HTR-8/SVneo (cell line): Measurements from ENCODE around the gene GCK.
A peak's percentile ranks its signal among the peaks of the same experiment; 100 is the strongest.

Experiments used
- DNase-seq: peaks from one replicate; pipeline ENCODE4 v3.0.0; 2011; ENCODE audit warnings: low spot score, mixed read lengths; ENCODE audit not compliant: insufficient read length
- FAIRE-seq: peaks from 2 replicates; lab custom pipeline; 2011; peaks lifted over from hg19 to GRCh38; lab: Jason Lieb, UNC

Gene GCK

DNA sequence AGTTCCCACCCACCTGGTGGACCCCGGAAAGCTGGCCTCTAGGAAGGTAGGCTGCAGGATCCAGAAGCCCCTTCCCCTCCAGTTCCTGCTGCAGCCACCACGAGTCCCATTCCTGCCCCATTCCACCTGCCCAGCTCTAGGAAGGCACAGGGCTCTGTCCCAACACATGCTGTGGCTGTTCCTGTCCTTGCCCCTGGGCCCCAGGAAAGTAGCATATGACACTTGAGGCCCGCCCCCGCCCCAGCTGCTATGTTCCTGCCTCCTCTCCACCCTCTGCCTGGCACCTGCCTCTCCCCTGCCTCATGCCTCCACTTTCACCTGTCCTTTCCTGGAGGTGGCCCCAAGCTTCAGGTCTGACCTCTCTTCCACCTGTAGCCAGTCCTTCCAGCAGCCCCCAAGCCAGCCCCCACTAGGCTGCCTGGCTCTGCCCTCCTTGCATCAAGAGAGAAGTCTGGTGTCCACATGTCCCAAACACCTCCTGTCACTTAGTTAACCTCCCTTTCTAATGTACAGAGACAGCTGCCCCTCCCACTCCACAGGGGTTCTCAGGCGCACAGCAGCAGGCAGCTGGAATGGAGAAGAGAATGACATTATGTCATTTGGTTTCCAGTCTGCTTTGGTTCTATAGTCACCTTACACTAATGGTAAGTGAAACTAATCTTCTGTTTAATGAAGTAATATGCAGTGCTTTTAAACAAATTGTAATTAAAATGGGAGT lies 34.3 kb upstream of the GCK start:
- DNase-seq (no peak), FAIRE-seq (no peak)

DNA sequence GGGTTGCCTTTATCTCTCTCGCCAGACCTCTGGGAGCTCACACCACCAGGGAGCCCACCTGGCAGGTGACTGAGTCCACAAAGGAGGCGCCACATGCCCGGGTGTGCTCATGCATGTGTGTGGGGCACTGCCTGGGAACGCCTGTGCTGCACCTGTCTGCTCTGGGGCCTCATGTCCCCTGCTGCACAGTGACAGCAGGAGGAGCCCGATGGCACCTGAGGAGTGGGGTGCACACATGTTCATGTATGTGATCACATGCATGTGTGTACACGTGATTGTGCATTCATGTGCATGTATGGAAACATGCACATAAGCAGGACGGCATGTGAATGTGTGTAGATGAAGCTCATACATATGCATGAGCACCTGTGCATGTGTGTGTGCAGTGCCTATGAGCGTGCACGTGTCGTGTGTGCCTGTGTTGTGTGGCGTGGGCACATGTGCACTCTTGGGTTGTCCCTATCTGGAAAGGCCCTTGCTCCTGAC lies 33.6 kb upstream of the GCK start:
- FAIRE-seq (peak; percentile 64), DNase-seq (no peak)

DNA sequence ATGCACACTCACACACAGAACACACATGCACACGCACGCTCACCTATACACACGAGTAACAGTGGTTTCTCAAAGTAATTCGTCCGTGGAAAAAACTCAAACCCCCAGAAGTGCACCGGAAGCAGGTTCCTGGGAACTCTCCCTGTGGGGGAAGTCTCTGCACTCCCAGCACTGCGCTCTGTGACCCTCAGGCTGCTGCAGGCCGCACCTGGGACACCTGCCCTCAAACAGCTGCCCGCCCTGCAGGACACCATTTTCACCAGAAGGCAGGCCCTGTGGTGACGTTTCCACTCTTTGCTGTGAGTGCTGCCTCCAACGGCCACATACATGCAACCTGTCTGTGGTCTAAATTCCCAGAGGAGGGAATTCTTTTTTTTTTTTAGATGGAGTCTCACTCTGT lies 32.8 kb upstream of the GCK start:
- DNase-seq = no peak
- no peak for FAIRE-seq

DNA sequence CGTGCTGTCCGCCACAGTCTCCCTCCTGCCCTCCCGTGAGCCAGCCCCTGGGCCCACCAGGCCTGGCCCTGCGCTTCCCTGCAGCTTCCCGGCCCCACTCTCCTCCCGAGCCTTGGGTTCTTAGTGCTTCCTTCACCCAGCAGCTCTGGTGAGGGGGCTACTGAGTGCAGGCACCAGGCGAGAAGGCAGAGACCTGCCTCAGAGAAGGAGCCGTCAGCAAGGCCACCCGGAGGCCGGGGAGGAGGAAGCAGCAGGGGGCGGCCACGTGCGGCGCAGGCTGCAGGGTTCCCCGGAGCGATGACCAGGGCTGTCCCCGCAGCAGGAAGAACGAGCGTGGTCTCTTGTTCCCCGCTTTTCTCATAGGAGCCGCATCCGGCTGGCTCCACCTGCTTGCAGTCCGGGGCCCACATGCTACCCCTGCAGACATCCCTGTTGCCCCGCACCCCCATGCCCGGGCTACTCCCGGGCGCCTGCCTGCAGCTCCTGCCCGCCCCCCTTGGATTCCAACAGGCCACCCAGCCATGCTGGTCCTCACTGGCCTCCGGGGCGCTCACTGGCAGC lies 32.1 kb upstream of the GCK start:
- FAIRE-seq = no peak
- no peak for DNase-seq

DNA sequence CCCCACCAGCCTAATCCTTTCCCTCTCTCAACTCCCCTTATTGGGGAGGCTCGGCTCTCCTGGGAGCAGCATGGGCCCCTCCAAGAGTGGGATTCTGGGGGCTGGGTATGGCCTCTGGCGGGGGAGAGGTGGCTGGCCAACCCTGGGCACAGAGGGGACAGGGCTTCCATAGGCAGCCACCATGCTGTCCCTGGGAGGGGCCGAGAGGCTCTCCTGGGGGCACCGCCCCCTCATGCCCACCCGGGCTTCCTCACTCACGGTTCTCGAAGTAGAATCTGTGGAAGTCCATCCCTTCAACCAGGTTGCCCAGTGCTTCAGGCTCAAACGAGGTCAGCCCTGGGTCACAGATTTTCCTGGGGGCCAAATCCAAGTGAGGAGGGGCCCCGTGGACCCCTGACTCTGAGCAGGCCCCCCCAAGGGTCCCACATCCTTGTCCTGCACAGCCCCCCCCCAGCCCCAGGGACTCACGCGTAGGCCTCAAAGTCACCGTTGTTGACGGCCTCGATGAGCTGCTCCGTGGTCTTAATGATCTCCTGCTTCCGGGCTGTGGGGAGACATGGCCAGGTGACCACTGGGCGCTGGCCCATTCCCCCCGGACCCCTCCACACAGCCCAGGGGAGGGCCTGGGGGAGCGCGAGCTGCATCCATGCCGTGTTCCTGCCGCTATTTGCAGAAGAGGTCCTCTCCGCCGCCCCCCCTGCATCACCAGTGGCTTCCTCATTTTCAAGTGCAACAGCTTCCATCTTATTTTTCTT lies 31.3 kb upstream of the GCK start:
- DNase-seq = no peak

DNA sequence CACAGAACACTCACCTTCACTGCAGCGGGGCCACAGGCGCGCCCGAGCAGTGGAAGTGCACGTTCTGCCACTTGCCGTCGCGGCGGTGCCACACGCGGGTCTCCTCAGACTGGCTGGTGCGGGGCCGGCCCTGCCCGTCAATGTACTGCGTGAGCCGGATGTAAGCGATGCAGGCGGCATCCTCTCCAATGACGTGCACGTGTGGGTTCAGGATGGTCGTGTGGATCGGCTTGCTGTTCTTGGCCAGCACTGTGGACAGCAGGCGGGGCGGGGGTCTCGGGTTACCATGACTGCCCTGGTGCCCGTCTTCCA lies 30.8 kb upstream of the GCK start:
- FAIRE-seq (no peak), DNase-seq (no peak)

More for the DNA sequence above, 31.3 kb upstream of the GCK start:
- FAIRE-seq = no peak

DNA sequence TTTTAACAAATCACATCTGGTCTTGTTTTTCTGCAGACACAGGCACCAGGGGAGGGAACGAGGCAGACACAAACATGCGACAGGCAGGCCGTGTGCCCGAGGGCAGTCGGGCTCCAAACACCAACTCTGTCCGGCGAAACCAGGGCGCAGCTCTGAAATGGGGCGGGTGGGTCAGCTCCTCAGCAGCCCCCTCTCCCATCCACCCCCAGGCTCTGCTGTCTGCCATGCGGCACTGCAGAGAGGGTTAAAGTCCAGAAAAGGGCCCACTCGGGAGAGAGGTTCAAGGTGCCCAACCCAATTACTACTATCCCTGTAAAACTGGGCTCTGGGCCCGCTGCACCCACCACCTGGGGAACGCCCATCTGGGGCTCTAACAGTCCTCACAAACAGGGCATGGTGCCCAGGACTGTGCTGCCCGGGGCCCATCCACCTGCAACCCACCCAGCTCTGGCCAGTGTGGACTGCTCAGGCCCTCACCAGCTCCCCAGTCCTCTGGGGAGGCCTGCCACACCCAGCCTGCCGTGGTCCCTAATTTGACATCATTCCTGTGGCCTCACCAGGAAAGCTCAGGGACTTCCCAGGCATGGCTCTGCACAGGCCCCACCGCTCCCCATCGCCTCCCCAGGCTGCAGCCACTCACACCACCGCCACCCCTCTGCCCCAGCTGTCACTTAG lies 30.3 kb upstream of the GCK start:
- DNase-seq = no peak
- no peak for FAIRE-seq

DNA sequence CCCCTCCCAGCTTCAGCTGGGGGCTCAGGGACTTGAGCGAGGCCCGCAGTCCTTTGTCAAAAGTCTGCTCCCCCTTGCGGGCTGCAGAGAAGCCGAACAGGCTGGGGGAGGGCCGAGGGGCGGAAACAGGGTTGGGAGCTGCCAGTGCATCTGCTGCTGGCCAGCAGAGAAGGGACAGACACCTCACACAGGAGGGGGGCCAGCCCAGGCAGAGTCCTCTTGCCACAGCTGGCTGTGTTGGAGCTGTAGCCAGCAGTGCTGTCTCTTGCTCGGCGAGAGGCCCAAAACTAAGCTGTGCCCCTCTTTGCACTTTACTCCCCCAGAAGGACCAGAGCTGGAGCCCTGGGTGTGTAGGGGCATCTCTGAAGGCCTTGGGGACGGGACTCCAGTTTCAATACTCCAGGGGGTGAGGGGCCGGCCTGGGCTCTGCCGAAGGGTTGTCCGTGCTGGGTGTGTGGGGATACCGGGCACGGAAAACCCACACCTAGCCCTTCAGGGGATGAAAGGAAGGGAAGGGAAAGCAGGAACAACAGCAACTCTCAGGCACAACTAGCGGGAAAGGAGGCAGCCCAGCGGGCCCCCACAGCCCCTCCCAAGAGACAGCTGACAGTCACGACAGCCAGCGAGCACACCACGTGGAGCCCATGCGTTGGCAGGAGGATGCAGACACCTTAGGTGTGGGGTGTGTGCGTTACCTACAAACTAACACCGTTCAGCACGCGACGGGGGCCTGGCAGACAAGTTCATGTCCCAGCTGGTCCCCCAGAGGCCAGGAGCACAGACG lies 29.4 kb upstream of the GCK start:
- no peak for FAIRE-seq
- DNase-seq = no peak

DNA sequence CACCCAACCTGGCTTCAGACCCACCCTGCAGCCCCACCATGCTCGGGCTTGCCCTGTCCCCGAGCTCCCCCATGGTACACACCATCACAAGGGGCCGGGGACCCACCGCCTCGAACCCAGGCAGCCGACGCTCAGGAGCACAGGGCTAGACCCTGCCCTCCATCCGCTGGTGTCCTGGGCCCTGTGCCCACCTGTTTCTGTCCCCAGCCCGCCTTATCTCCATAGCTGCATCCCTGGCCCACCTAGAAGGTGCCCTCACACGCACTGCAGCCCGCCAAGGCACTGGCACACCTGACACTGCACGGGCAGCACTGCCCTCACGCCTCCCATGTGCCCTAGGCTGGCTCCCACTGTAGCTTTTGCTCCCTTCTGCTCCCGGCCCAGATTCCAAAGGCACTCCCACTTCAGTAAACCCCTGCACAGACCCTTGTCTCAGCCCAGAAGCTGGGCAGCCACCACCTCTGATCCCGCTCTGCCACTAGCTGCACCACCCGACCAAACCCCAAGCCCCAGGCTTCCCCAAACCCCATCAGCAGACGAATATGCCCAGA lies 28.7 kb upstream of the GCK start:
- DNase-seq = no peak
- no peak for FAIRE-seq

DNA sequence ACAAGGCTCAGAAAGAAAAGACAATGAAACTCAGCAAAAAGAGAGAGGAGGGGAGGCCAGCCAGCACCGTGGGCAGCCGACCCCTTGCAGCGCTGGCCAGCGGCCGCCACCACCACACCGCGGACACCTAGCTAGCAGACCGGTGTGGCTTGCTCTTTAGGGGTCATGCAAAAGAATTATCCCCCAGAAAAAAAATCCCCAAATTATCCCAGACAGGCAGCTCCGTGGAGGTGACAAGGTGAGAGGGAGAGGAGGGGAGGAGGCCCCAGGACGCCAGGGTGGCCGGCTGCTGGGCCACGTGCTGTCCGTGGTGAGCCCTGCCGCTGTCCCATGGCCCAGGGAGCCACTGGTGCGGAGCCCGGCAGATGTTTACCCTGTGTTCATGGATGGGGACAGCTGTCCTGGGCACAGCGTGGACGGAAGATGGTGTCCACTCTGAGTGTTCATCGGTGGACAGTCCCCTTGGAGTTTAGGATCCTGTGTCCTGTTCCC lies 28.0 kb upstream of the GCK start:
- FAIRE-seq (no peak), DNase-seq (no peak)

DNA sequence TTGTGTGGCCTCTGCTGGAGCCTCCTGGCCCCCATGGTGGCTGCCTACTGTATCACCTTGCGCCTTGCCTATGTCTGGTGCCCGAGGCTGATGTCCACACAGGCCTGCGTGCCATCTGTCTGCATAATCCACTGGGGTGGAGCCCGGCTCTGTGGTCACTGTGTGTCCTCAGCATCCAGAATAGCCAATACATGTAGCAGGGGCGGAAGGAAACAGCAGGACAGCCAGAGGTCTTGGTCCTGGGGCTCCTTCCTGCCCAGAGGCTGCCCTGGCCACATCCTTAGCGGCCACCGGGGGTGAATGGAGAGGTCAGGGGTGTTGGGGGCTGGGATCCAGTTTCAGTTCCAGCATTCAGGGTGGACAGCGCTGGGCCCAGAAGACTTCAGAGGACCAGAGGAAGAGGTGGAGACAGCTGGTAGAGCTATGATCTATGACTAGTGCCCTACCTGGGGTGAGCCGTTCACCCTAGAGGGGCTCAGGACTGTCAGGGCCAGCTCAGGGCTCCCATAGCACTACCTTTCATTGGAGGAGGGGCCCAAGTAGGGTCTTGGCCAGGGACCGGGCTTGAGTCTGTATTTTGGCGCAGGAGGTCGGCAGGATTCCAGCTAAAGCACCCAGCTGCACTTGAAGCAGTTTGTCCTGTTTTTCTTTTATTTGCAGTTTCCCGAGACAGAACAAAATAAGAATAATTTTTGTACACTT lies 27.4 kb upstream of the GCK start:
- no peak for DNase-seq
- FAIRE-seq = no peak

DNA sequence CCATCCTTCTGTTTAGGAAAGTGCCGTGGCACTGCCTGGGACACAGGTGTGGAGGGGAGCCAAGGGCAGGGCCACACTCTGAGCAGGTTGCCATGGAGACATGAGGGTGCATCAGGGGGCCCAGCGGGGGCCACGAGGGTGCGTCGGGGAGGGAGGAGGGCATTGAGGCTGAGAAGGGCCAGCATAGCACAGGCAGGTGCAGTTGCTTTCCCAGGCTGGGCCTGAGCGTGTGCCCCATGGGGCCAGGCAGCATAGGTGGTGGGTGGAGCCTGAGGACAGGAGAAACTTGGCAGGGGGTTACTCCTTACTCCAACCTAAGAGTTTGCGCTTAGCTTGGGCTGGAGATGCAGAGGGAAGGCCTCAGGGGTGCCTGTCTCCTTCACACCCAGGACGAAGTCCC lies 26.8 kb upstream of the GCK start:
- DNase-seq = no peak
- FAIRE-seq = no peak

DNA sequence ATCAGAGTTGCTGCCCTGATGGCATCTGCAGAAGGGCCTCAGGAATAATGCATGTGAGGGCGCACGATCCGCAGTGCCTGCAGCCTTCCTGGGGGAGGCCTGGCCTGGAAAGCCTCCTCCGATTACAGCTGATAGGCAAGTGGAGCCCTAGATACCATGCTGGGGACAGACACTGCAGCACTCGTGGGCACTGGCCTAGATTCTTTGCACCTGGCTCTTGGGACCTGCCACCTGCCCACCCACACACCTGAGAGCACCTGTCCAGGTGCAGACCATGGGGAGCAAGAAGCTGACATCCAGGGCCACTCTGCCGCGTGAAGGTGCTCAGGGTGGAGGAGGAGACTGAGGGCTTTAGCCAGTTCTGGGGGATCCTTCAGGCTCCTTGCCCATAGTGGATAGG lies 26.3 kb upstream of the GCK start:
- FAIRE-seq (no peak), DNase-seq (no peak)

DNA sequence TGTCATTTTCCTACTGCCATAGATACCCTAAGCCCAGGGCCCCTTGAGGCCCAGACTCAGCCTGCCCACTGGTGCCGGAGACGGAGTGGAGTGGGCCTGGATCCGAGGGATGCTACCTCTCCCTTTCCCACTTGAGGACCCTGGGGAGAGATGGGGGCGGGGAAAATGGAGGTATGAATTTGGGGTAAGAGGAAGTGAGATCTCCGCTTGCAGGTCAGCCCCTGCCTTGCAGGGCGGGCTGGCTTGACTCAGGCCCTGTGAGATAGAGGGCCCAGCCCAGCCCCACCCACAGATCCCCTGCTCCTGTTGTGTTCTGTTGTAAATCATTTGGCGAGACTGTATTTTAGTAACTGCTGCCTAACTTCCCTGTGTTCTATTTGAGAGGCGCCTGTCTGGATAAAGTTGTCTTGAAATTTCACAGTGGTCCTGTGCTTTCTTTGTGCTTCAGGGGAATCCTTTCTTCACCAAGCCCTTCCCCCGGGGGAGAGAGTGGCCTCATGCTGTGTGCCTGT lies 24.7 kb upstream of the GCK start:
- DNase-seq (no peak), FAIRE-seq (no peak)

DNA sequence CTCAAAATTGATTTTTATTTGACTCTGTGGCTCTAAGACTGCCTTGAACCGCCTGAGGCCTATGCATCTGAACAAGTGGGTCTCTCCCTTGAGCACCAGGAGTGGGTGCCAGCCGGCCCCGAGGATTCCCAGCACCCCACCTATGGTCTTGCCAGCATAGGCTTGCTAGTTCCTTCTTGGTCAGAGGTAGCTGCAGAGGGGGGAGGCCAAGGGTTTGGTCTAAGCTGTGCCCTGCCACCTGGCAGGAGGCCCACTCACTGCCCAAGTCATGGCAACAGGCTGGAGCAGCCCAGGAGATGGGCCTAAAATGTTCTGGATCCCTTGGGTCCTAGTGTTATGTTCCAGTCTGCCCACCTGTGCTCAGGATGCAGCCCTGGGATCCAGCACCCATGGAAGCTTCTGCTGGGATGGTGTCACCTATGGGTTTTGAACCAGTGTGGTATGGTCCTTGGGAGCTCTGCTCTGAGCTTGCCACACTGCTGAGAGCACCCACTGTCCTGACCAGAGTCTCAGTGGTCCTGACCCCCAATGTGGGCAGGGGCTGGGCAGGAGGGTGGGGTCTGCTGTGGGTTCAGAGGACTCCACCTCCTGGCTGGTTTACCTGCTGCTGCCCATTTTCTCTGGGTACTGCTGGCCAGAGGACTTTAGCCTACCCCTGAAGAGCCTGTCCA lies 24.1 kb upstream of the GCK start:
- DNase-seq (no peak), FAIRE-seq (no peak)

DNA sequence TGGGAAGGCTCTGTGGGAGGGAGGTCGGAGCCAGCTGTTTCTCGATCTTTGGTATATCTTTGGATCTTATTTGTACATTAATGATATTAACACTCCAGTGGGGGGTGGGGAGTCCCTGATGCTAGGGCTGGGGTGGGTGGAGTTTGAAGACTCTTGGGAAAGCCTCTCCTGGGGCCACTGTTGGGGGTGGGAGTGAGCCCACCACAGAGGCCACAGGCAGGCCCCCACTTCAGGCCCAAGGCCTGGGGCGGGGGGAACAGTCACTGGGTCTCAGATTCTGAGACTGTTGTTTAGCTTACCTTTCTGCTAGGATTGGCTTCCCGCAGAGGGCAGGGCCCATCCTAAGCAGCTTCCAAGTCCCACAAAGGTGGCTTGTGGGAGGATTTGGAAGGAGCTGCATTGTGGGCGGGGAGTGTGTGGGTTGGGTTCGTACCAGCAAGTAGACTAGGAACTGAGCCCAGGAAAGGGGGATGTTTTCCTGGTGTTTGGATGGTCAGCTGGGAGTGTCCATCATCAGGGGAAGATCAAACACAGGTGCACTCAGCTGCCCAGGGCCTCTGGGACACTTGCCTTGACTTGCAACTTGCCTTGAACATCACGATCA lies 23.4 kb upstream of the GCK start:
- DNase-seq (no peak), FAIRE-seq (no peak)

DNA sequence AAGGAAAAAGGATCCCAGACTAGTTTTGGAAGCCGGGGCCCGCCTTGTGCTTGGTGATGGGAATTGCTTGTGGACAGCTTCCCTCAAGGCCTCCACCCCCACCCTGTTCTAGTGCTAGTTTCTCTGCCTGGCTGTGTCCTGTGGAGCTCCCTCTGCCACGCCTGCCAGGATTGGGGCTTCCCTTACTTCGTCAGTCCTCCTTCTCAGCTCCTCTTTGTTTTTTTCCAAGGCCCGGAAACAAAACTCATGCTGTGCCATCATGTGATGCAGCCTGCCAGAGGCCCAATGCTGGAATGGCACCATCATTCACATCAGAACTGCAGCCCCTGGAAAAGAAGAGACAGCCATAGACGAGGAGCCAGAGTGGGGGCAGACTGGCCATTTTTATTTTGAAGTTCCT lies 22.8 kb upstream of the GCK start:
- no peak for FAIRE-seq
- no peak for DNase-seq

DNA sequence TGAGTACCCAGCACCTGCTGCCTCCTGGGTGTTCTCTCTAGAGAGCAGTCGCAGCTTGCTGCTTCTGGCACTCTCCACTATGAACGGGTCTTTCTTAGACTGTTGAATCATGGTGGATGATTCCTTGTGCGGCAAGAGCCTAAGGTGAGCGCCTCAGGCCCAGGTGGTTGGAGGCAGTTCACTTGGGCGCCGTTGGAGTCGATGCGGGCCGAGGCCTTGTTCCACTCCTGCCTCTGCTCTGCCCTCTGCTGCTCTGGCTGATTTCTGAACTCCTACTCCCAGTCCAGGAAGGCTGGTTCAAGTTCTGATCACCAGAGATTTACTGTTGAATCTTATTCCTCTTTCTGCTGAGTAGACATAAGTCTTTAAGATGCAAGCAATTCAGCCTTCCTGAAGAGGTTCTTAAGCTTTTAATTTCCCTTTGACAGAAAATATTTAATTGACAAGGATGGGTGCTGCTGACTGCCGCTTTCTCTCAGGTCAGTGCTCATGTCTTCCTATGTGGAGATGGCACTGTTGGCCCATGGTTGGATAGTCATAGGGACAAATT lies 22.0 kb upstream of the GCK start:
- no peak for FAIRE-seq

More for the DNA sequence above, 22.0 kb upstream of the GCK start:
- DNase-seq = no peak
